ENCODE measurements around the gene KLHL33. TPM values are rescaled to one million over a fixed set of nuclear protein-coding genes. Genes with fewer than 3 reads are reported as not detected.
"Not testable (repeated sequence)": the region's sequence is repeated elsewhere in the genome, so short reads cannot be mapped to it uniquely, and the experiment has no call there.

Gene KLHL33
- total RNA-seq, 1 experiment from 2014 or later = not detected

- no peak for DNase-seq (ENCODE audit: low read depth, low spot score)
- POLR2A ChIA-PET = interaction anchor here (0.6 kb wide), 1 partner anchor 8 kb away, joined by 4 read pairs; the partner anchor contains the start of genes APEX1 and OSGEP
- no peak for ATAC-seq
- BruUV-seq (replicated peaks) = no TSS peak
- no peak overlapping the region for H3K27ac ChIP-seq (ENCODE audit: low read length)
- no peak overlapping the region for H3K4me3 ChIP-seq (ENCODE audit: low read depth in 2 of 2, low read length in 2 of 2)
- in situ Hi-C loops (cut with HindIII; ENCODE audit: low pct_unique_long_range_greater_than_20kb, low sequenced_read_pairs) = no loop called here
- intact Hi-C loops (cut with micrococcal nuclease; ENCODE audit: unreplicated experiment) = no loop called here
- peaks cover 8% of the 10 kb centered on the region for H3K36me3 ChIP-seq (ENCODE audit: control insufficient read depth, insufficient read depth, low read length)
- CTCF ChIA-PET = no interaction called here
- no peaks in the 10 kb centered on the region for H3K4me1 ChIP-seq (ENCODE audit: control insufficient read depth, insufficient read depth, low read length)
- H3K9me3 ChIP-seq (ENCODE audit: control insufficient read depth, insufficient read depth, low read depth, low read length) = no peaks in the 10 kb centered on the region
- TF ChIP-seq, protein P1, sequence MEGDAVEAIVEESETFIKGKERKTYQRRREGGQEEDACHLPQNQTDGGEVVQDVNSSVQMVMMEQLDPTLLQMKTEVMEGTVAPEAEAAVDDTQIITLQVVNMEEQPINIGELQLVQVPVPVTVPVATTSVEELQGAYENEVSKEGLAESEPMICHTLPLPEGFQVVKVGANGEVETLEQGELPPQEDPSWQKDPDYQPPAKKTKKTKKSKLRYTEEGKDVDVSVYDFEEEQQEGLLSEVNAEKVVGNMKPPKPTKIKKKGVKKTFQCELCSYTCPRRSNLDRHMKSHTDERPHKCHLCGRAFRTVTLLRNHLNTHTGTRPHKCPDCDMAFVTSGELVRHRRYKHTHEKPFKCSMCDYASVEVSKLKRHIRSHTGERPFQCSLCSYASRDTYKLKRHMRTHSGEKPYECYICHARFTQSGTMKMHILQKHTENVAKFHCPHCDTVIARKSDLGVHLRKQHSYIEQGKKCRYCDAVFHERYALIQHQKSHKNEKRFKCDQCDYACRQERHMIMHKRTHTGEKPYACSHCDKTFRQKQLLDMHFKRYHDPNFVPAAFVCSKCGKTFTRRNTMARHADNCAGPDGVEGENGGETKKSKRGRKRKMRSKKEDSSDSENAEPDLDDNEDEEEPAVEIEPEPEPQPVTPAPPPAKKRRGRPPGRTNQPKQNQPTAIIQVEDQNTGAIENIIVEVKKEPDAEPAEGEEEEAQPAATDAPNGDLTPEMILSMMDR (IDR thresholded peaks at IDR 0.05) = no peak
- TF ChIP-seq TCF7L2 (IDR thresholded peaks at IDR 0.05; ENCODE audit: low read depth, low read length) (no peak), POLR2AphosphoS5 (IDR thresholded peaks at IDR 0.05; ENCODE audit: low read depth, low read length) (no peak), SIN3A (IDR thresholded peaks at IDR 0.05; ENCODE audit: borderline replicate concordance, insufficient read depth, low read depth, low read length) (no peak), REST (IDR thresholded peaks at IDR 0.05; ENCODE audit: insufficient read depth in 1 of 2, low read depth in 2 of 2, low read length in 1 of 2) (no peak)
- H3K27me3 ChIP-seq (ENCODE audit: control insufficient read depth, insufficient read depth, low read length) = no peaks in the 10 kb centered on the region
Measured at GRCh38 chr14:20446889-20447288, 10.9 kb upstream of the KLHL33 start.

GRCh38 chr14:20443650-20444049 is 7.7 kb upstream of the KLHL33 start:
- POLR2A ChIA-PET; BruUV-seq (replicated peaks); H3K4me1 ChIP-seq (ENCODE audit: control insufficient read depth, insufficient read depth, low read length); in situ Hi-C loops (cut with HindIII; ENCODE audit: low pct_unique_long_range_greater_than_20kb, low sequenced_read_pairs); H3K36me3 ChIP-seq (ENCODE audit: control insufficient read depth, insufficient read depth, low read length); H3K4me3 ChIP-seq (ENCODE audit: low read depth in 2 of 2, low read length in 2 of 2); H3K9me3 ChIP-seq (ENCODE audit: control insufficient read depth, insufficient read depth, low read depth, low read length); ATAC-seq; intact Hi-C loops (cut with micrococcal nuclease; ENCODE audit: unreplicated experiment); H3K27me3 ChIP-seq (ENCODE audit: control insufficient read depth, insufficient read depth, low read length); DNase-seq (ENCODE audit: low read depth, low spot score); H3K27ac ChIP-seq (ENCODE audit: low read length); CTCF ChIA-PET: not testable (repeated sequence)

GRCh38 chr14:20441461-20441860 is 5.5 kb upstream of the KLHL33 start:
- ATAC-seq (no peak), DNase-seq (ENCODE audit: low read depth, low spot score) (no peak)
- H3K4me3 ChIP-seq (ENCODE audit: low read depth in 2 of 2, low read length in 2 of 2) = no peak overlapping the region
- TF ChIP-seq REST (IDR thresholded peaks at IDR 0.05; ENCODE audit: insufficient read depth in 1 of 2, low read depth in 2 of 2, low read length in 1 of 2) = no peak
- TF ChIP-seq TCF7L2 (IDR thresholded peaks at IDR 0.05; ENCODE audit: low read depth, low read length) = no peak
- no peak for TF ChIP-seq SIN3A (IDR thresholded peaks at IDR 0.05; ENCODE audit: borderline replicate concordance, insufficient read depth, low read depth, low read length)
- no peak for TF ChIP-seq POLR2AphosphoS5 (IDR thresholded peaks at IDR 0.05; ENCODE audit: low read depth, low read length)
- TF ChIP-seq, protein P1 (IDR thresholded peaks at IDR 0.05) = no peak
- H3K27ac ChIP-seq (ENCODE audit: low read length) = no peak overlapping the region
- BruUV-seq (replicated peaks) = no TSS peak
- ChIA-PET POLR2A (interaction anchor here (0.6 kb wide), 1 partner anchor 17 kb away, joined by 3 read pairs; no protein-coding TSS in a partner anchor), CTCF (no interaction called here)
- H3K9me3 ChIP-seq (ENCODE audit: control insufficient read depth, insufficient read depth, low read depth, low read length) = no peaks in the 10 kb centered on the region
- intact Hi-C loops (cut with micrococcal nuclease; ENCODE audit: unreplicated experiment) (no loop called here), in situ Hi-C loops (cut with HindIII; ENCODE audit: low pct_unique_long_range_greater_than_20kb, low sequenced_read_pairs) (no loop called here)
- H3K4me1 ChIP-seq (ENCODE audit: control insufficient read depth, insufficient read depth, low read length) = no peaks in the 10 kb centered on the region
- no peaks in the 10 kb centered on the region for H3K27me3 ChIP-seq (ENCODE audit: control insufficient read depth, insufficient read depth, low read length)
- no peaks in the 10 kb centered on the region; the same call in none of the 2 replicates for H3K36me3 ChIP-seq (ENCODE audit: control insufficient read depth, insufficient read depth, low read length)

Data from Panc1 (cell line).